GM12892 (cell line): ENCODE results near the gene LYPLA2.
"Not testable (repeated sequence)": the region's sequence is repeated elsewhere in the genome, so short reads cannot be mapped to it uniquely, and the experiment has no call there.

Experiments used
- DNase-seq: peaks from one replicate; pipeline ENCODE4 v3.0.0; 2011; ENCODE audit not compliant: insufficient read length
- FAIRE-seq: peaks from 2 replicates; lab custom pipeline; 2011; peaks lifted over from hg19 to GRCh38; lab: Jason Lieb, UNC
- POLR2A ChIP-seq: IDR thresholded peaks from 2 replicates; pipeline ENCODE4 v1.6.1; 2011; ENCODE audit warnings: low read depth, low read length, control low read depth
- POLR2AphosphoS5 ChIP-seq: IDR thresholded peaks from 2 replicates; pipeline ENCODE4 v1.6.1; 2011; ENCODE audit warnings: low read depth, low read length, control low read depth
- TAF1 ChIP-seq: IDR thresholded peaks from 2 replicates; pipeline ENCODE4 v1.6.1; 2011; ENCODE audit warnings: low read depth, mild to moderate bottlenecking, control low read depth, low read length, borderline replicate concordance

The LYPLA2 gene

GRCh38 chr1:23788695-23789094 is 2.2 kb upstream of the LYPLA2 start:
- DNase-seq, result no peak
- no peak for FAIRE-seq
- no peak for TF ChIP-seq POLR2A
- TF ChIP-seq POLR2AphosphoS5, result no peak
- TF ChIP-seq TAF1, result no peak

DNA sequence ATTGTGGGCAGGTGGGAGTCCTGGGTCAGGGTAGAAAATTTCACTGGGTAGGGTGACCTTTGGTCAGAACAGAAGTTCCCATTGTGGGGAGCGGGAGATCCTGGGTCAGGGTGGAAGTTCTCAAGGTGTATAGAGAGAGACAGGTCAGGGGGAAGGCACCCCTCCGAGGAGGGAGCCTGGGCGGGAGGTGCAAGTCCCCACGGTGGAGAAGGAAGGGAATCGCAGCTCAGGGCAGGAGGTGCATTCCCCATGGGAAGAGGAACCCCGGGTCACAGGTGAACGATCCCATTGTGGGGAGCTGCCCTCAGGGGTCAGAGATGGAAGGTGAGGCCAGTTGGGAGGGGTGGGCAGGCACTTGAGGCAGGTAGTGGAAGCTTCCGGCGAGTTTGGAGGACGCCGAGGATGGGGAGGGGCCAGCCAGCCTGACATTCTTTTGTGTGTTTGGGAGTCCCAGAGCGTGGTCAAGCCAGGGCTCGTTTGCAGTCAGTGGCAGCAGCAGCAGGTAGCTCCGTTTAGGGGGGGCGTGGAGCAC is 637 bp downstream of the LYPLA2 start:
- FAIRE-seq (peak; percentile 51), DNase-seq (peak; percentile 63)
- TF ChIP-seq POLR2AphosphoS5 (no peak), TAF1 (no peak), POLR2A (no peak; the same call in 1 of the 2 replicates)

GRCh38 chr1:23792151-23792945 is 1.4 kb downstream of the LYPLA2 start:
- DNase-seq (no peak), FAIRE-seq (no peak)
- TF ChIP-seq POLR2AphosphoS5, result no peak
- TF ChIP-seq TAF1, result no peak
- TF ChIP-seq POLR2A, result no peak

- DNase-seq (no peak), FAIRE-seq (no peak)
- no peak for TF ChIP-seq POLR2A
- TF ChIP-seq TAF1, result no peak
- TF ChIP-seq POLR2AphosphoS5, result no peak
These were observed 2.3 kb downstream of the LYPLA2 start for GRCh38 chr1:23793018-23793781.

- no peak for FAIRE-seq
- TF ChIP-seq TAF1 (no peak), POLR2AphosphoS5 (no peak), POLR2A (no peak)
- no peak for DNase-seq
These were observed 3.2 kb downstream of the LYPLA2 start for GRCh38 chr1:23793861-23794731.

DNA sequence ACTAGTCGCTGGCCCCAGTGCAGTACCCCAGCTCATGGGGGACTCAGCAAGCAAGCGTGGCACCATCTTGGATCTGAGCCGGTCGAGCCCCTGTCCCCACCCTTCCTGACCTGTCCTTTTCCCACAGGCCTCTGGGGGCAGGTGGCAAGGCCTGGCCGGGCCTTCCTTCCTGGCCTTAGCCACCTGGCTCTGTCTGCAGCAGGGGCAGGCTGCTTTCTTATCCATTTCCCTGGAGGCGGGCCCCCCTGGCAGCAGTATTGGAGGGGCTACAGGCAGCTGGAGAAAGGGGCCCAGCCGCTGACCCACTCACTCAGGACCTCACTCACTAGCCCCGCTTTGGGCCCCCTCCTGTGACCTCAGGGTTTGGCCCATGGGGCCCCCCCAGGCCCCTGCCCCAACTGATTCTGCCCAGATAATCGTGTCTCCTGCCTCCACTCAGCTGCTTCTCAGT is 3.8 kb downstream of the LYPLA2 start:
- DNase-seq, FAIRE-seq: not testable (repeated sequence)

DNA sequence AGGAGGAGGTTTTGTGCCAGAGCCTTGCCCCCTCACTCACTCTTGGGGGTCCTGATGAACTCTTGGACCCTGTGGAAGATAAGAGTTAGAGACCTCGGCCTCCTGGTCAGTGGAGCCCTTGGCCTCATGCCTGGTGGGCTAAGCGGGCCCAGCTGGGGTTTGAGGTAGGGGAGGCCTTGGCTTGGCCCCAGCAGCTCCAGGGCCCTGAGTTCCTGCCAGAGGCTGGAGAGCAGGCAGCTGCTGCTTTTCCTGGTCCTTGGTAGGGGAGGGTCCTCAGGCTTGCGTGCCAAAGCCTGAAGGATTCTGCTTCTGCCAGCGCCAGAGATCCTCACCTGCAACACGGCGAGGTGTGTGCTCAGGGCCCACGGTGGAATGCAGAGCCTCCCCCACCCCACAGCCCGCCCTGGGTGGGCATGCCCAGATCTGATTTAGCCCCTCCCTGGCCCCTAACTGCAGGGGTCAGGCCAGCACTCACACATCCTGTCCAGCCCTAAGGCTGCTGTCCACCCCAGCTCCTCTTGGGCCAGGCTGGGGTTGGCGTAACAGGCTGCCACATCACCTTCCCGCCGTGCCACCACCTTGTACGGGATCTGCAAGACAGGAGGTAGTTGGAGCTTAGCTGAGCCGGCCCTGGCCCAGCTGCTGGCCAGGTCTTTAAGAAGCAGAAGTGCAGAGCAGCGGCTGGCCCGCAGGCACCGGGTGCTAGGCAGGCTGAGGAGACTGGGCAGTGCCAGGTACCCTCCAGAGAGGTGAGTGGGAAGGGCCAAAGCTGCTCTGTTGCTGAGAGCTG is 4.9 kb downstream of the LYPLA2 start:
- TF ChIP-seq POLR2AphosphoS5, result no peak
- no peak for TF ChIP-seq POLR2A
- no peak for TF ChIP-seq TAF1
- FAIRE-seq (no peak), DNase-seq (no peak)

DNA sequence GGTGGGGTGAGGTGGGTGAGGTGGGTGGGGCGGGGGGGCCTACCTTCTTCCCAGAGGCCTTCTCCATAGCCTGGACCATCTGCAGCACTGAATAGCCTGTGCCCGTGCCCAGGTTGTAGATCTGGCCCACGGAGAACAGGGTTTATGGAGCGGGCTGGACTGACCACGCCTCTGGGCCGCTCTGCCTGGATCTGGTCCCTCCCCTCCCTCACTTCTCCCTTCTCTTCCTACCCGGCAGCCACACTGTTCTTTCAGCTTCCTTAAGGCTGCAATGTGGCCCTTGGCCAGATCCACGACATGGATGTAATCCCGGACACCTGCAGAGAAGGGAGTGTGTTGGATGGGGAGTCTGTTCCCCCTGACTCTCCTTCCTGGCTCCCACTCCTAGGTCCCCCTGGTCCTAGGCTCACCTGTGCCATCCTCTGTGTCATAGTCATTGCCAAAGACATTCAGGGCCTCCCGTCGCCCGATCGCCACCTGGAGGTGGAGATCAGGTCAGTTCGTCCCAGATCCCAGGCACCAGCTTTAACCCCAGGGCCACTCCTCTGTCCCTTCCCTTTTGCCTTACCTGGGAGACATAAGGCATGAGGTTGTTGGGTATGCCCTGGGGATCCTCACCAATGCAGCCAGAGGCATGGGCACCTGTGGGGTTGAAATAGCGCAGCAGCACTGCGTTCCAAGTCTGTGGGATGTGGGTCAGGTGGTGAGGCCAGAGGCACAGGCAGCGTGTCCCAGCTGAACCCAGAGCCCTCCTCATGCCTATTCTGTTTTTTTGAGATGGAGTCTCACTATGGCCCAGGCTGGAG is 5.7 kb downstream of the LYPLA2 start:
- no peak for TF ChIP-seq POLR2A
- no peak for TF ChIP-seq POLR2AphosphoS5
- FAIRE-seq, result no peak
- no peak for DNase-seq

DNA sequence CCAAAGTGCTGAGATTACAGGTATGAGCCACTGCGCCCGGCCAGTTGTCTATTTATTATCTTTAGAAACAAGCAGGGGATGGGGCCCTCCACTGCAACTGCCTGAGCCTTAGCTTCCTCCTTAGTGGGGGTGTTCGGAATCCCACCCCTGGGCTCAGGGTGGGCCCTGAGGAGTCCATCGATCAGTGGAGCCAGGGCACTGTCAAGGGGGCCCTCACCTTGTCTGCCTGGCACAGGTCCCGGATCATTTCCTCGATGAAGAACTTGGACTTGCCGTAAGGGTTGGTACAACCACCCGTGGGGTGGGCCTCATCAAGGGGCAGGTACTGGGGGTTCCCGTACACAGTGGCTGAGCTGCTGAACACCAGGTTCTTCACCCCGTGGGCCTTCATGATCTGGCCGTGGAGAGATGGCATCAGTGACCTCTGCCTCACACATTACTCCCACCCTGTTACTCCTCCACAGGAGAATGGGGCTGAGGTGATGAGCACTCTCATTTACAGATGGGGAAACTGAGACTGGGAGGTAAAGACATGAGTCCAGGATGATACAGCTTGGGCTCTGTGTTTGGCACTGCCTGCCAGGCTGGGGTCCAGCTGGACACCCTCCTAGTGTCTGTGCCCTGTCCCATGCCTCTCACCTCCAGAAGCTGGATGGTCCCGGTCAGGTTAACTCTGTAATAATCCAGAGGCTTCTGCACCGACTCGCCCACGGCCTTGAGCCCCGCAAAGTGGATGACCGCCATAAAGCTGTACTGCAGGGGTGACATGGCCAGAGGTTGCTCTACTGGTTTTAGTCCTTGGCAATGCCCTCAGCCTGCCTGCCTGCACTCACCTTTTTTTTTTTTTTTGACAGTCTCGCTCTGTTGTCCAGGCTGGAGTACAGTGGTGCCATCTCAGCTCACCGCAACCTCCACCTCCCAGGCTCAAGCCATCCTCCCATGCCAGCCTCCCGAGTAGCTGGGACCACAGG is 6.8 kb downstream of the LYPLA2 start:
- FAIRE-seq, result no peak
- TF ChIP-seq POLR2A (no peak), TAF1 (no peak), POLR2AphosphoS5 (peak; percentile 23; the same call in 1 of the 2 replicates)
- DNase-seq, result no peak
